ENCODE data around the gene CAB39. TPM values are rescaled to one million over a fixed set of nuclear protein-coding genes. Genes with fewer than 3 reads are reported as not detected.

CAB39 gene
- total RNA-seq, 1 experiment from 2014 or later: 86.1 TPM

GRCh38 chr2:230716588-230716987 is 3.9 kb downstream of the CAB39 start:
- no peak overlapping the region for H3K4me2 ChIP-seq

GRCh38 chr2:230717600-230717999 is 5.0 kb downstream of the CAB39 start:
- Histone ChIP-seq H3K4me1 (replicated peaks; ENCODE audit: insufficient read depth) (peaks cover 50% of the 10 kb centered on the region), H3K9me3 (ENCODE audit: insufficient read depth, low read depth) (no peaks in the 10 kb centered on the region), H3K4me3 (no peak overlapping the region), H3K36me3 (ENCODE audit: low read depth) (peaks cover 15% of the 10 kb centered on the region; the same call in 1 of the 2 replicates), H3K27me3 (ENCODE audit: insufficient read depth, low read depth) (no peaks in the 10 kb centered on the region), H2AFZ (no peak overlapping the region), H3F3A (ENCODE audit: insufficient read depth, low read depth) (peaks cover 19% of the 10 kb centered on the region), H3K27ac (no peak overlapping the region), H4K20me1 (ENCODE audit: insufficient read depth) (peaks cover 68% of the 10 kb centered on the region), H3K4me2 (0 out of 2 replicates have a peak overlapping the region, but pooled peaks have one; percentile 8), H3K9me2 (ENCODE audit: insufficient read depth) (no peaks in the 10 kb centered on the region), H3K79me2 (ENCODE audit: low read depth) (peaks cover 98% of the 10 kb centered on the region)
- ChIA-PET CTCF (interaction anchor here (0.6 to 1.5 kb wide), 2 partner anchors 52 to 81 kb away, joined by 3 to 5 read pairs; no protein-coding TSS in a partner anchor), POLR2A (ENCODE audit: unreplicated experiment) (no interaction called here)
- DNase-seq: no peak
- no TSS peak for BruUV-seq (replicated peaks)
- intact Hi-C loops (cut with micrococcal nuclease; ENCODE audit: unreplicated experiment): no loop called here
- no peak for TF ChIP-seq CTCF (conservative IDR thresholded peaks at IDR 0.05)

More at GRCh38 chr2:230716588-230716987, 3.9 kb downstream of the CAB39 start:
- H3K9me2 ChIP-seq (ENCODE audit: insufficient read depth): no peaks in the 10 kb centered on the region
- H3K27ac ChIP-seq: no peak overlapping the region
- H3F3A ChIP-seq (ENCODE audit: insufficient read depth, low read depth): peaks cover 19% of the 10 kb centered on the region
- no peak for DNase-seq
- H4K20me1 ChIP-seq (ENCODE audit: insufficient read depth): peaks cover 58% of the 10 kb centered on the region
- POLR2A ChIA-PET (ENCODE audit: unreplicated experiment): interaction anchor here (0.6 kb wide), 1 partner anchor 85 kb away, joined by 5 read pairs; no protein-coding TSS in a partner anchor
- H3K79me2 ChIP-seq (ENCODE audit: low read depth): peaks cover 88% of the 10 kb centered on the region
- BruUV-seq (replicated peaks): no TSS peak
- no peak overlapping the region for H2AFZ ChIP-seq
- no peaks in the 10 kb centered on the region for H3K27me3 ChIP-seq (ENCODE audit: insufficient read depth, low read depth)
- intact Hi-C loops (cut with micrococcal nuclease; ENCODE audit: unreplicated experiment): no loop called here
- no peak overlapping the region for H3K4me3 ChIP-seq
- CTCF ChIA-PET: interaction anchor here (0.7 kb wide), 1 partner anchor 78 kb away, joined by 9 read pairs; no protein-coding TSS in a partner anchor
- peaks cover 52% of the 10 kb centered on the region for H3K4me1 ChIP-seq (replicated peaks; ENCODE audit: insufficient read depth)
- H3K36me3 ChIP-seq (ENCODE audit: low read depth): peaks cover 15% of the 10 kb centered on the region; the same call in 1 of the 2 replicates
- TF ChIP-seq CTCF (conservative IDR thresholded peaks at IDR 0.05): no peak
- no peaks in the 10 kb centered on the region for H3K9me3 ChIP-seq (ENCODE audit: insufficient read depth, low read depth)

GRCh38 chr2:230719340-230719739 is 6.7 kb downstream of the CAB39 start:
- BruUV-seq (replicated peaks): no TSS peak
- H4K20me1 ChIP-seq (ENCODE audit: insufficient read depth): peaks cover 66% of the 10 kb centered on the region

More at GRCh38 chr2:230719340-230719739, 6.7 kb downstream of the CAB39 start:
- Histone ChIP-seq H3F3A (ENCODE audit: insufficient read depth, low read depth) (peaks cover 15% of the 10 kb centered on the region), H3K79me2 (ENCODE audit: low read depth) (peaks cover 99% of the 10 kb centered on the region), H3K36me3 (ENCODE audit: low read depth) (peaks cover 19% of the 10 kb centered on the region; the same call in 1 of the 2 replicates), H3K27me3 (ENCODE audit: insufficient read depth, low read depth) (no peaks in the 10 kb centered on the region), H3K4me1 (replicated peaks; ENCODE audit: insufficient read depth) (peaks cover 49% of the 10 kb centered on the region), H3K9me3 (ENCODE audit: insufficient read depth, low read depth) (no peaks in the 10 kb centered on the region), H3K4me2 (no peak overlapping the region), H3K27ac (peak overlapping the region; percentile 32; the same call in 1 of the 2 replicates), H3K9me2 (ENCODE audit: insufficient read depth) (no peaks in the 10 kb centered on the region), H2AFZ (no peak overlapping the region), H3K4me3 (no peak overlapping the region)
- DNase-seq: no peak
- intact Hi-C loops (cut with micrococcal nuclease; ENCODE audit: unreplicated experiment): no loop called here
- POLR2A ChIA-PET (ENCODE audit: unreplicated experiment): no interaction called here
- no peak for TF ChIP-seq CTCF (conservative IDR thresholded peaks at IDR 0.05)
- TF ChIP-seq EZH2 (IDR thresholded peaks at IDR 0.05; ENCODE audit: low read depth): no peak
- CTCF ChIA-PET: interaction anchor here (0.6 kb wide), 1 partner anchor 130 kb away, joined by 9 read pairs; no protein-coding TSS in a partner anchor

Data from PC-9 (cell line).